Measurements from ENCODE around the gene NELFCD.

DNA sequence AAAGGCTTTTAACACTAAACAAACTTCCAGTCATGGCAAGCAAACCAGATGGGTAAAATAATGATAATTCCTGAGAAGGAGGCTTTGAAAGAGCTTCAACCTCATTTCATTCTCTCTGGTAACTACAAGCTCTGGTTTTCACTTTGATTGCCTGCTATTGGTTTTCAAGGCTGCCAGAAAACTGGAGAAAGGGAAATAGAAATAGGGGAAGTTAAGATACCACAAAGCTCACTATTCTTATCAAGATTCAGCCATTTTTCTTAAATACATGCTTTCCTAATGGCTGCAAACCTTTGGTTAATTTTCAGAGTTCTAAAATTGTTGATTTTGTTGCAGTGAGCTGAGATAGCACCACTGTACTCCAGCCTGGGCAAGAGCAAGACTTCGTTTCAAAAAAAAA, 42.5 kb upstream of the NELFCD start:
- TF ChIP-seq, protein P1, sequence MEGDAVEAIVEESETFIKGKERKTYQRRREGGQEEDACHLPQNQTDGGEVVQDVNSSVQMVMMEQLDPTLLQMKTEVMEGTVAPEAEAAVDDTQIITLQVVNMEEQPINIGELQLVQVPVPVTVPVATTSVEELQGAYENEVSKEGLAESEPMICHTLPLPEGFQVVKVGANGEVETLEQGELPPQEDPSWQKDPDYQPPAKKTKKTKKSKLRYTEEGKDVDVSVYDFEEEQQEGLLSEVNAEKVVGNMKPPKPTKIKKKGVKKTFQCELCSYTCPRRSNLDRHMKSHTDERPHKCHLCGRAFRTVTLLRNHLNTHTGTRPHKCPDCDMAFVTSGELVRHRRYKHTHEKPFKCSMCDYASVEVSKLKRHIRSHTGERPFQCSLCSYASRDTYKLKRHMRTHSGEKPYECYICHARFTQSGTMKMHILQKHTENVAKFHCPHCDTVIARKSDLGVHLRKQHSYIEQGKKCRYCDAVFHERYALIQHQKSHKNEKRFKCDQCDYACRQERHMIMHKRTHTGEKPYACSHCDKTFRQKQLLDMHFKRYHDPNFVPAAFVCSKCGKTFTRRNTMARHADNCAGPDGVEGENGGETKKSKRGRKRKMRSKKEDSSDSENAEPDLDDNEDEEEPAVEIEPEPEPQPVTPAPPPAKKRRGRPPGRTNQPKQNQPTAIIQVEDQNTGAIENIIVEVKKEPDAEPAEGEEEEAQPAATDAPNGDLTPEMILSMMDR (IDR thresholded peaks at IDR 0.05; ENCODE audit: borderline replicate concordance, extremely low read depth, low read length, poor library complexity, severe bottlenecking), result no peak
- no peak for TF ChIP-seq EZH2 (IDR thresholded peaks at IDR 0.05; ENCODE audit: borderline replicate concordance, low read depth, low read length, severe bottlenecking)
